H9 (cell line): ENCODE measurements around the gene FAM184A. TPM values are rescaled to one million over a fixed set of nuclear protein-coding genes. Genes with fewer than 3 reads are reported as not detected.
A peak's percentile ranks its signal among the peaks of the same experiment; 100 is the strongest.

ENCODE experiments used
- DNase-seq: peaks from one replicate; pipeline ENCODE4 v3.0.0-alpha.2; 2017
- H2AFZ ChIP-seq: one replicate; pipeline ENCODE4 v1.6.1; 2013; ENCODE audit warnings: mild to moderate bottlenecking, low read length, control low read depth, moderate library complexity
- H2AK5ac ChIP-seq: 2 replicates; pipeline ENCODE4 v1.6.1; 2013; ENCODE audit warnings: low read length, control low read depth, mixed read lengths; ENCODE audit not compliant: insufficient read length
- H2BK120ac ChIP-seq: one replicate; pipeline ENCODE4 v1.6.1; 2013; ENCODE audit warnings: low read depth, mild to moderate bottlenecking, low read length, control low read depth, inconsistent platforms; ENCODE audit not compliant: poor library complexity, severe bottlenecking
- H2BK12ac ChIP-seq: 2 replicates; pipeline ENCODE4 v1.6.1; 2013; ENCODE audit warnings: low read length, control low read depth, mixed read lengths, low read depth; ENCODE audit not compliant: insufficient read length
- H2BK15ac ChIP-seq: 2 replicates; pipeline ENCODE4 v1.6.1; 2013; ENCODE audit warnings: low read depth, low read length, control low read depth
- H2BK20ac ChIP-seq: one replicate; pipeline ENCODE4 v1.6.1; 2013; ENCODE audit warnings: low read depth, mild to moderate bottlenecking, low read length, control low read depth, inconsistent platforms; ENCODE audit not compliant: poor library complexity, severe bottlenecking
- H2BK5ac ChIP-seq: 2 replicates; pipeline ENCODE4 v1.6.1; 2013; ENCODE audit warnings: low read length, control low read depth, mixed read lengths; ENCODE audit not compliant: insufficient read length
- H3K14ac ChIP-seq: 2 replicates; pipeline ENCODE4 v1.6.1; 2013; ENCODE audit warnings: low read length, control low read depth; ENCODE audit not compliant: insufficient read depth
- H3K18ac ChIP-seq: 2 replicates; pipeline ENCODE4 v1.6.1; 2013; ENCODE audit warnings: low read depth, mild to moderate bottlenecking, mixed read lengths, low read length, control low read depth; ENCODE audit not compliant: insufficient read length
- H3K23ac ChIP-seq: 2 replicates; pipeline ENCODE4 v1.6.1; 2013; ENCODE audit warnings: low read length, control low read depth, mixed read lengths, low read depth; ENCODE audit not compliant: insufficient read length
- H3K23me2 ChIP-seq: 2 replicates; pipeline ENCODE4 v1.6.1; 2013; ENCODE audit warnings: low read depth, mild to moderate bottlenecking, mixed read lengths, low read length, control low read depth; ENCODE audit not compliant: insufficient read length, poor library complexity, severe bottlenecking
- H3K27ac ChIP-seq: 2 replicates; pipeline ENCODE4 v1.5.1; 2013; ENCODE audit warnings: low read length, control low read depth, mixed read lengths, low read depth; ENCODE audit not compliant: insufficient read length
- H3K27me3 ChIP-seq: 2 replicates; pipeline ENCODE4 v1.6.1; 2013; ENCODE audit warnings: low read length, control low read depth, inconsistent platforms; ENCODE audit not compliant: insufficient read depth
- H3K4ac ChIP-seq: 2 replicates; pipeline ENCODE4 v1.6.1; 2013; ENCODE audit warnings: low read depth, mild to moderate bottlenecking, control low read depth, inconsistent platforms, low read length, moderate library complexity
- H3K4me1 ChIP-seq: 2 replicates; pipeline ENCODE4 v1.6.1; 2013; ENCODE audit warnings: low read length, control low read depth, inconsistent platforms; ENCODE audit not compliant: insufficient read depth
- H3K4me2 ChIP-seq: 2 replicates; pipeline ENCODE4 v1.6.1; 2013; ENCODE audit warnings: low read length, control low read depth, mixed read lengths; ENCODE audit not compliant: insufficient read length, insufficient read depth
- H3K56ac ChIP-seq: 2 replicates; pipeline ENCODE4 v1.6.1; 2013; ENCODE audit warnings: low read depth, mild to moderate bottlenecking, mixed read lengths, low read length, control low read depth; ENCODE audit not compliant: insufficient read length
- H3K79me1 ChIP-seq: 2 replicates; pipeline ENCODE4 v1.6.1; 2013; ENCODE audit warnings: low read depth, mild to moderate bottlenecking, moderate library complexity, low read length, control low read depth, inconsistent platforms; ENCODE audit not compliant: insufficient read depth, poor library complexity, severe bottlenecking
- H3K79me2 ChIP-seq: 2 replicates; pipeline ENCODE4 v1.6.1; 2013; ENCODE audit warnings: low read length, control low read depth, inconsistent platforms; ENCODE audit not compliant: insufficient read depth
- H3K9ac ChIP-seq: 2 replicates; pipeline ENCODE4 v1.6.1; 2013; ENCODE audit warnings: low read length, control low read depth, mixed read lengths; ENCODE audit not compliant: insufficient read length; ENCODE audit errors: extremely low read depth
- H3K9me3 ChIP-seq: one replicate; pipeline ENCODE4 v1.6.1; 2013; ENCODE audit warnings: low read depth, low read length, inconsistent platforms; ENCODE audit not compliant: control insufficient read depth
- H3T11ph ChIP-seq: one replicate; pipeline ENCODE4 v1.6.1; 2013; ENCODE audit warnings: mild to moderate bottlenecking, low read length, control low read depth, inconsistent platforms
- H4K20me1 ChIP-seq: one replicate; pipeline ENCODE4 v1.6.1; 2013; ENCODE audit not compliant: control insufficient read depth, insufficient read length, insufficient read depth
- H4K5ac ChIP-seq: 2 replicates; pipeline ENCODE4 v1.6.1; 2013; ENCODE audit warnings: low read depth, mild to moderate bottlenecking, mixed read lengths, low read length, control low read depth; ENCODE audit not compliant: insufficient read length
- H4K8ac ChIP-seq: replicated peaks from 2 replicates; pipeline ENCODE4 v1.6.1; 2013; ENCODE audit warnings: low read length, control low read depth, mixed read lengths, low read depth; ENCODE audit not compliant: insufficient read length
- H4K91ac ChIP-seq: 2 replicates; pipeline ENCODE4 v1.6.1; 2013; ENCODE audit warnings: low read depth, mild to moderate bottlenecking, moderate library complexity, mixed read lengths, low read length, control low read depth; ENCODE audit not compliant: insufficient read length
- H3K27ac Mint-ChIP-seq, 3 experiments: 2 replicates in 2 of 3; 3 replicates in 1 of 3; pipeline ENCODE4 v1.8.0; 2020 to 2021; ENCODE audit warnings: mixed read lengths in 3 of 3, mild to moderate bottlenecking in 1 of 3, moderate library complexity in 1 of 3
- H3K27me3 Mint-ChIP-seq: 2 replicates; pipeline ENCODE4 v1.8.0; 2021; ENCODE audit warnings: low read depth, mild to moderate bottlenecking, moderate library complexity, mixed read lengths
- H3K36me3 Mint-ChIP-seq, 3 experiments: 2 replicates in 2 of 3; 3 replicates in 1 of 3; pipeline ENCODE4 v1.8.0; 2020 to 2021; ENCODE audit warnings: low read depth in 3 of 3, mixed read lengths in 3 of 3; ENCODE audit not compliant: insufficient read depth in 1 of 3
- H3K4me1 Mint-ChIP-seq, 2 experiments: 2 replicates each; pipeline ENCODE4 v1.8.0; 2020; ENCODE audit warnings: mixed read lengths in 2 of 2
- H3K4me3 Mint-ChIP-seq, 2 experiments: 2 replicates in 1 of 2; 3 replicates in 1 of 2; pipeline ENCODE4 v1.8.0; 2020 to 2021; ENCODE audit warnings: mild to moderate bottlenecking in 2 of 2, mixed read lengths in 2 of 2, moderate library complexity in 1 of 2
- H3K9me3 Mint-ChIP-seq, 2 experiments: 2 replicates in 1 of 2; 3 replicates in 1 of 2; pipeline ENCODE4 v1.8.0; 2020; ENCODE audit warnings: mild to moderate bottlenecking in 2 of 2, mixed read lengths in 2 of 2, moderate library complexity in 1 of 2
- CTCF ChIP-seq: fragments of 200-600 bp; sonication (generic); conservative IDR thresholded peaks from 3 replicates; pipeline ENCODE4 v1.8.0; 2021; ENCODE audit warnings: antibody characterized with exemption, mild to moderate bottlenecking
- WGBS: extraction: QIAGEN DNeasy Blood & Tissue Kit; methylation state at CpG from one replicate; pipeline ENCODE4 v1.1.7; 2013; ENCODE audit warnings: missing lambda C conversion rate, low lambda C conversion rate, mixed read lengths; ENCODE audit not compliant: insufficient read length; ENCODE audit errors: extremely low coverage; 5-methylcytosine and 5-hydroxymethylcytosine counted together
- total RNA-seq: library from RNA; stranded (reverse); gene quantifications from 2 replicates; pipeline ENCODE4 v1.2.1, GENCODE V29; 2021

FAM184A gene
- total RNA-seq, 1 experiment from 2014 or later, result 11.4 TPM

GRCh38 chr6:119035459-119035858 is 43.0 kb downstream of the FAM184A start:
- no peak overlapping the region for H3K56ac ChIP-seq

More at GRCh38 chr6:119035459-119035858, 43.0 kb downstream of the FAM184A start:
- Histone ChIP-seq H3K23ac (no peak overlapping the region), H3K27ac (peak overlapping the region; percentile 20), H3K79me2 (no peaks in the 10 kb centered on the region), H3T11ph (no peak overlapping the region), H3K18ac (no peak overlapping the region), H3K4me1 (peaks cover 8% of the 10 kb centered on the region; the same call in 1 of the 2 replicates), H3K4me2 (peak overlapping the region; percentile 54), H3K23me2 (peaks cover 6% of the 10 kb centered on the region), H2AFZ (no peak overlapping the region), H3K9me3 (no peaks in the 10 kb centered on the region), H3K79me1 (no peaks in the 10 kb centered on the region), H2BK12ac (no peak overlapping the region), H2BK20ac (no peak overlapping the region), H2BK5ac (no peak overlapping the region), H4K20me1 (no peaks in the 10 kb centered on the region), H3K9ac (no peak overlapping the region), H3K4ac (no peak overlapping the region; the same call in 1 of the 2 replicates), H3K14ac (no peak overlapping the region), H4K8ac (no peak overlapping the region), H4K5ac (no peak overlapping the region), H2BK15ac (no peak overlapping the region), H4K91ac (no peak overlapping the region), H2BK120ac (no peak overlapping the region), H3K27me3 (no peaks in the 10 kb centered on the region), H2AK5ac (no peak overlapping the region)
- Mint-ChIP-seq H3K27ac (peak overlapping the region; percentile 94 to 97 (median 94)), H3K4me1 (peaks cover 62 to 64% of the 10 kb centered on the region in 2 experiments), H3K9me3 (no peaks in the 10 kb centered on the region), H3K27me3 (no peaks in the 10 kb centered on the region), H3K4me3 (peak overlapping the region; percentile 37 to 69), H3K36me3 (no peaks in the 10 kb centered on the region)
- TF ChIP-seq CTCF, result peak; percentile 17; the same call in 1 of the 3 replicates
- peak; percentile 64 for DNase-seq
- no CpG with 5 or more reads among the region's 6 CpGs for WGBS
